ENCODE results near the gene SLC25A24.

Gene SLC25A24

DNA sequence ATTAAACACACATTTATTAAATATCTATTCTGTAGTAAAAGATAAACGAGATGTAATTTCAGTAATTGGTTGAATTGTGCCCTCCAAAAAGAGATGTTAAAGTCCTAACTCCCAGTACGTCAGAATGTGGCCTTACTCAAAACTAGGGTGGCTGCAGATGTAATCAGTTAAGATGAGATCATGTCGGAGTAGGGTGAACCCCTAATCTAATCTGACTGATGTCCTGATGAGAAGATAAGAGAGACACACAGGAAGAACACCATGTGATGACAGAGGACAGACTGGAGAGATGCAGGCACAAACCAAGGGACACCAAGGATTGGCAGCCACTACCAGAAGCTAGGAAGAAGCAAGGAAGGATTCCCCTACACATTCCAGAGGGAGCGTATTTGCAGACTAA, 104.1 kb downstream of the SLC25A24 start:
- DNase-seq: no peak

DNA sequence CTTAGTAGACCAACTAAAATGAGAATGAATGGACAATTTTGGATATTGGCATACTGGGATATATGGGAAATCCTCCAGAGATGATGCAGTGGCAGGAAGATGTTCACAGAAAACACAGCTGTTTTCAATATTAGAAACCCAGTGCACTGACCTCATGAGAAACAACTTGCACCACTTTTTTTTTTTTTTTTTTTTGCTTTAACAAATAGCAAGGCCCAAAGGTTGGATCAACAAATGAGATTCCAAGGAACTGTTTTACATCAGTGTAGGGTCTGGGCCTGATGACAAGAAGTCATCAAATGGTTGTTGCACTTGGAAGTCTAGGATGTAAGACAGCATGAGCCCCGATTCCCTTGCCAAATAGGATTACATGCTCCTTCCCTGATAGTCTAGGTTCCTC, 110.7 kb downstream of the SLC25A24 start:
- DNase-seq: no peak

DNA sequence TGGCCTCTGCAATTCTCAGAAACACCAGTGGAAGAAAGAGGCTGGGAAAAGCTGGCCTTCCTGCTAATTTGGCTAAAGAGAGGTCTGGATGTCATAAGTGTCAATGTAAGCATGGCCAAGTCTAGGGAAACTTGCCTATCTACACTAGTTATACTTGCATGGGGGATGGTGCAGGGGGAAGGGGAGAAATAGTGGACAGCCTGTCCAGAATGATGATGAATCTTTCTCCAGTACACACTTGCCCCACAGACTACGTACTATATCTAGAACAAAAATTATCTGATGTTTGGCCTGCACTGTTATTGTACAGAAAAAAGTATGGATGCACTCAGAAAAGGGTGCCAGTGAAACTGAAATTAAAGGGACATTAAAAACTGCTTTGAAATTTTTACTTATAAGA, 114.5 kb downstream of the SLC25A24 start:
- no peak for DNase-seq

DNA sequence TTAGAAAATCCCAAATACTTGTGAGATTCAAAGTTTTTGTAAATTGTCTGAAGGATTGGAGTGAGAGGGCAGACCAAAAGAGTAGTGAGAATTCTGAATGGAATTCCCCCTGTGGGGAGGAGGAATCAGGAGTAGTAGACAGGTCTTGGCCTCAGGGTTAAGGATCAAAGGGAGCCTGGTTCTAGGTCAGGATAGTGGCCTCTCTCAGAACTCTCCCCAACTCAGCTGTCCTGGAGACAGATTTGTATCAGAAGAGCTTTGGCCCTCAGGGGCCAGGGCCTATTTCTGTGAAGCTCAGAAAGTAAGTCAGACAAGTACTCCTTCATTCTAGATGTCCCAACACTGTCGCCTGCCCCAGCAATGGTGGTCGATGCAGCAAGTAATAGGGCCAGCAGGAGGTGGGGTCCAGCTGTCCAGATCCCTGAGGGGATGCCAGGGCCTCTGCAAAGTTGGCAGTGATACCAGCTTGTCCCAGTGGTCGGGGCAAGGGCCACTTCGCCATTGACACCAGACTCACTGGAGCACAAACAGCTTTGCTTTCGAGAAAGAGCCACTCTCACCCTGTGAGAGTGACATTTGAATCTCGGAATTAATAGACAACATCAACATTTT, 115.2 kb downstream of the SLC25A24 start:
- DNase-seq: no peak
